GM19035 (cell line): ENCODE data around the gene MGAT2.
"Not testable (repeated sequence)": the region's sequence is repeated elsewhere in the genome, so short reads cannot be mapped to it uniquely, and the experiment has no call there.

Source experiments
- ATAC-seq: cut with Tn5 transposase; IDR thresholded peaks from one replicate; pipeline ENCODE4 v1.9.1; 2021; ENCODE audit not compliant: unreplicated experiment

Gene MGAT2

DNA sequence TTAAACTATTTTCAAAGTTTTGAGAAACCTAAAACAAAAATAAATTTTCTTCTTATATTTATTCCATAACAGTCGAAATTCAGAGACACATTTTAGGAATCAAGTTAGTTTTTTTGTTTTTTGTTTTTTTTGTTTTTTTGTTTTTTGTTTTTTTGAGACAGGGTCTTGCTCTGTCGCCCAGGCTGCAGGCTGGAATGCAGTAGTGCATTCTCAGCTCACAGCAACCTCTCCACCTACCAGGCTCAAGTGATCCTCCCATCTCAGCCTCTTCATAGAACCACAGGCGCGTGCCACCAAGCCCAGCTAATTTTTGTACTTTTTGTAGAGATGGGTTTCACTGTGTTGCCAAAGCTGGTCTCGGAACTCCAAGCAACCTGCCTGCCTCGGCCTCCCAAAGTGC is 32.9 kb downstream of the MGAT2 start:
- no peak for ATAC-seq

DNA sequence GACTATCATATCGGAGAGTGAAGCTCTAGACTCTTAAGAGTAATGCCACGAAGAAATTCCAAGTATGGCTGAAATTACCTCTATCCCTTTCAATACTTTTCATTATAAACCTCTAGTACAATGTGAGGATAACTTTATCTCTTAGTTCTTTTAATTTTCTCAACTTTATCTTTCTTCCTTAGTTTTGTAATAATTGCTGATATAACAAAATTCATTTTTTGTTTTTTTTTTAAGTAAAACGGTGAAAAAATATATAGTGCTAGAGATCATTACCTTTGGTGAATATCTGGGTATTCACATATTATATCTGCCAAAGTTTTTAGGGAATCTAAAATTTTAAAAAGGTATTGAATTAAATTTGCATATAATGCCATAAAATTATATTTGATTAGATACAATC is 33.9 kb downstream of the MGAT2 start:
- no peak for ATAC-seq

DNA sequence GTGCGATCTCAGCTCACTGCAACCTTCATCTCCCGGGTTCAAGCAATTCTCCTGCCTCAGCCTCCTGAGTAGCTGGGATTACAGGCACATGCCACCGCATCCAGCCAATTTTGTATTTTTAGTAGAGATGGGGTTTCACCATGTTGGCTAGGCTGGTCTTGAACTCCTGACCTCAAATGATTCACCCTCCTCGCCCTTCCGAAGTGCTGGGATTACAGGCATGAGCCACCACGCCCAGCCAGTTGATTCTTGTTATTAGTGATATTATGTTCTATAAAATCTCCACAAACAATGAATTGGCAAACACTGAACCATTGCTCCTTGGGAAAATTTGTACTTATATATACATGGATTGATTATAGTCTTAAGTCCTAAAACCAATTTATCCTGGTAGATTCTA is 36.9 kb downstream of the MGAT2 start:
- ATAC-seq = not testable (repeated sequence)

DNA sequence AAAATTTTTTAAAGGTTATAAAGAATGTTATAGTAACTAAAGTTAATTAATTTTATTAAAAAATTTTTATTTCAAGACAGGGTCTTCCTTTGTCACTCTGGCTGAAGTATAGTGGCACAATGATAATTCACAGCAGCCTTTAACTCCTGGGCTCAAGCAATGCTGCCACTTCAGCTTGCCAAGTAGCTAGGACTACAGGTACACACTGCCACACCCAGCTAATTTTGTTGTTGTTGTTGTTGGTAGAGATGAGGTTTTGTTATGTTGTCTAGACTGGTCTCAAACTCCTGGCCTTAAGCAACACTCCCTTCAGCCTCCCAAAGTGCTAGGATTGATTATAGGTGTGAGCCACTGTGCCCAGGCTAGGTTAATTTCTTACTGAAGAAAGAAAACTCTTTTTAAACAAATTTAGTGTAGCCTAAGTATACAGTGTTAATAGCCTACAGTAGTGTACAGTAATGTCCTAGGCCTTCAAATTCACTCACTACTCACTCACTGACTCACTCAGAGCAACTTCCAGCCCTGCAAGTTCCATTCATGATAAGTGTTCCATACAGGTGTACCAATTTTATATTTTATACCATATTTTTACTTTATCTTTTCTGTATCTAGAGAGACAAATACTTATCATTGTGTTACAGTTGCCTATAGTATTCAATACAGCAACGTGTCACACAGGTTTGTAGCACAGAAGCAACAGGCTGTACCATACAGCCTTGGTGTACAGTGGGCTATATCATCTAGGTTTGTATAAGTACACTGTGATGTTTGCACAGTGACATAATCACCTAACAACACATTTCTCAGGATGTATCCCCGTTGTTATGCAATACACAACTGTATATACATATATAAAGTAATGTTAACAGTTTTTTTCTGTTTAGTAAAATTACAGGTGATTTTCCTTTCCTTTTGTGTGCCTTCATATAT is 39.2 kb downstream of the MGAT2 start:
- no peak for ATAC-seq

DNA sequence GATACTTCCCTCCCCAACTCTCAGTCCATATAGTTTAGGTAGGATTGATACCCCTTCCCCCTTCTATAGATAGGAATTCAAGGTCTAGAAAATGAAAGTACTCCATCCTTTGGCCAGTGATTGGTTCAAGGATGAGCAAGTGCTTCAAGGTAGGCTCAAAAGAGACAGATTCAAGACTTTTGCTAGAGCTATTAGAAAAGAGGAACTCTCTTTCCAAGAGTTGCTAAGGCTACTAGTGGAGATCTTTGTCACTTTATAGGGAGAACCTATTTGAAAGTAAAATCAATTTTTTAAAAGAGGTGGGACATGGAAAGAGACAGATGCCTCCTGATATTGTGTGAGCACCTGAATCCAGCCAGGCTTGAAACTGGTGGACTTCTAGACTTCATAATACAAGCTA is 49.9 kb downstream of the MGAT2 start:
- no peak for ATAC-seq
